H9 (cell line): ENCODE measurements around the gene FAM193B. TPM values are rescaled to one million over a fixed set of nuclear protein-coding genes. Genes with fewer than 3 reads are reported as not detected.

Experiments
- DNase-seq: peaks from one replicate; pipeline ENCODE4 v3.0.0-alpha.2; 2017
- H2AFZ ChIP-seq: one replicate; pipeline ENCODE4 v1.6.1; 2013; ENCODE audit warnings: mild to moderate bottlenecking, low read length, control low read depth, moderate library complexity
- H2AK5ac ChIP-seq: 2 replicates; pipeline ENCODE4 v1.6.1; 2013; ENCODE audit warnings: low read length, control low read depth, mixed read lengths; ENCODE audit not compliant: insufficient read length
- H2BK120ac ChIP-seq: one replicate; pipeline ENCODE4 v1.6.1; 2013; ENCODE audit warnings: low read depth, mild to moderate bottlenecking, low read length, control low read depth, inconsistent platforms; ENCODE audit not compliant: poor library complexity, severe bottlenecking
- H2BK12ac ChIP-seq: 2 replicates; pipeline ENCODE4 v1.6.1; 2013; ENCODE audit warnings: low read length, control low read depth, mixed read lengths, low read depth; ENCODE audit not compliant: insufficient read length
- H2BK15ac ChIP-seq: 2 replicates; pipeline ENCODE4 v1.6.1; 2013; ENCODE audit warnings: low read depth, low read length, control low read depth
- H2BK20ac ChIP-seq: one replicate; pipeline ENCODE4 v1.6.1; 2013; ENCODE audit warnings: low read depth, mild to moderate bottlenecking, low read length, control low read depth, inconsistent platforms; ENCODE audit not compliant: poor library complexity, severe bottlenecking
- H2BK5ac ChIP-seq: 2 replicates; pipeline ENCODE4 v1.6.1; 2013; ENCODE audit warnings: low read length, control low read depth, mixed read lengths; ENCODE audit not compliant: insufficient read length
- H3K14ac ChIP-seq: 2 replicates; pipeline ENCODE4 v1.6.1; 2013; ENCODE audit warnings: low read length, control low read depth; ENCODE audit not compliant: insufficient read depth
- H3K18ac ChIP-seq: 2 replicates; pipeline ENCODE4 v1.6.1; 2013; ENCODE audit warnings: low read depth, mild to moderate bottlenecking, mixed read lengths, low read length, control low read depth; ENCODE audit not compliant: insufficient read length
- H3K23ac ChIP-seq: 2 replicates; pipeline ENCODE4 v1.6.1; 2013; ENCODE audit warnings: low read length, control low read depth, mixed read lengths, low read depth; ENCODE audit not compliant: insufficient read length
- H3K23me2 ChIP-seq: 2 replicates; pipeline ENCODE4 v1.6.1; 2013; ENCODE audit warnings: low read depth, mild to moderate bottlenecking, mixed read lengths, low read length, control low read depth; ENCODE audit not compliant: insufficient read length, poor library complexity, severe bottlenecking
- H3K27ac ChIP-seq: 2 replicates; pipeline ENCODE4 v1.5.1; 2013; ENCODE audit warnings: low read length, control low read depth, mixed read lengths, low read depth; ENCODE audit not compliant: insufficient read length
- H3K27me3 ChIP-seq: 2 replicates; pipeline ENCODE4 v1.6.1; 2013; ENCODE audit warnings: low read length, control low read depth, inconsistent platforms; ENCODE audit not compliant: insufficient read depth
- H3K4ac ChIP-seq: 2 replicates; pipeline ENCODE4 v1.6.1; 2013; ENCODE audit warnings: low read depth, mild to moderate bottlenecking, control low read depth, inconsistent platforms, low read length, moderate library complexity
- H3K4me1 ChIP-seq: 2 replicates; pipeline ENCODE4 v1.6.1; 2013; ENCODE audit warnings: low read length, control low read depth, inconsistent platforms; ENCODE audit not compliant: insufficient read depth
- H3K4me2 ChIP-seq: 2 replicates; pipeline ENCODE4 v1.6.1; 2013; ENCODE audit warnings: low read length, control low read depth, mixed read lengths; ENCODE audit not compliant: insufficient read length, insufficient read depth
- H3K56ac ChIP-seq: 2 replicates; pipeline ENCODE4 v1.6.1; 2013; ENCODE audit warnings: low read depth, mild to moderate bottlenecking, mixed read lengths, low read length, control low read depth; ENCODE audit not compliant: insufficient read length
- H3K79me1 ChIP-seq: 2 replicates; pipeline ENCODE4 v1.6.1; 2013; ENCODE audit warnings: low read depth, mild to moderate bottlenecking, moderate library complexity, low read length, control low read depth, inconsistent platforms; ENCODE audit not compliant: insufficient read depth, poor library complexity, severe bottlenecking
- H3K79me2 ChIP-seq: 2 replicates; pipeline ENCODE4 v1.6.1; 2013; ENCODE audit warnings: low read length, control low read depth, inconsistent platforms; ENCODE audit not compliant: insufficient read depth
- H3K9ac ChIP-seq: 2 replicates; pipeline ENCODE4 v1.6.1; 2013; ENCODE audit warnings: low read length, control low read depth, mixed read lengths; ENCODE audit not compliant: insufficient read length; ENCODE audit errors: extremely low read depth
- H3K9me3 ChIP-seq: one replicate; pipeline ENCODE4 v1.6.1; 2013; ENCODE audit warnings: low read depth, low read length, inconsistent platforms; ENCODE audit not compliant: control insufficient read depth
- H3T11ph ChIP-seq: one replicate; pipeline ENCODE4 v1.6.1; 2013; ENCODE audit warnings: mild to moderate bottlenecking, low read length, control low read depth, inconsistent platforms
- H4K20me1 ChIP-seq: one replicate; pipeline ENCODE4 v1.6.1; 2013; ENCODE audit not compliant: control insufficient read depth, insufficient read length, insufficient read depth
- H4K5ac ChIP-seq: 2 replicates; pipeline ENCODE4 v1.6.1; 2013; ENCODE audit warnings: low read depth, mild to moderate bottlenecking, mixed read lengths, low read length, control low read depth; ENCODE audit not compliant: insufficient read length
- H4K8ac ChIP-seq: replicated peaks from 2 replicates; pipeline ENCODE4 v1.6.1; 2013; ENCODE audit warnings: low read length, control low read depth, mixed read lengths, low read depth; ENCODE audit not compliant: insufficient read length
- H4K91ac ChIP-seq: 2 replicates; pipeline ENCODE4 v1.6.1; 2013; ENCODE audit warnings: low read depth, mild to moderate bottlenecking, moderate library complexity, mixed read lengths, low read length, control low read depth; ENCODE audit not compliant: insufficient read length
- H3K27ac Mint-ChIP-seq, 3 experiments: 2 replicates in 2 of 3; 3 replicates in 1 of 3; pipeline ENCODE4 v1.8.0; 2020 to 2021; ENCODE audit warnings: mixed read lengths in 3 of 3, mild to moderate bottlenecking in 1 of 3, moderate library complexity in 1 of 3
- H3K27me3 Mint-ChIP-seq: 2 replicates; pipeline ENCODE4 v1.8.0; 2021; ENCODE audit warnings: low read depth, mild to moderate bottlenecking, moderate library complexity, mixed read lengths
- H3K36me3 Mint-ChIP-seq, 3 experiments: 2 replicates in 2 of 3; 3 replicates in 1 of 3; pipeline ENCODE4 v1.8.0; 2020 to 2021; ENCODE audit warnings: low read depth in 3 of 3, mixed read lengths in 3 of 3; ENCODE audit not compliant: insufficient read depth in 1 of 3
- H3K4me1 Mint-ChIP-seq, 2 experiments: 2 replicates each; pipeline ENCODE4 v1.8.0; 2020; ENCODE audit warnings: mixed read lengths in 2 of 2
- H3K4me3 Mint-ChIP-seq, 2 experiments: 2 replicates in 1 of 2; 3 replicates in 1 of 2; pipeline ENCODE4 v1.8.0; 2020 to 2021; ENCODE audit warnings: mild to moderate bottlenecking in 2 of 2, mixed read lengths in 2 of 2, moderate library complexity in 1 of 2
- H3K9me3 Mint-ChIP-seq, 2 experiments: 2 replicates in 1 of 2; 3 replicates in 1 of 2; pipeline ENCODE4 v1.8.0; 2020; ENCODE audit warnings: mild to moderate bottlenecking in 2 of 2, mixed read lengths in 2 of 2, moderate library complexity in 1 of 2
- CTCF ChIP-seq: fragments of 200-600 bp; sonication (generic); conservative IDR thresholded peaks from 3 replicates; pipeline ENCODE4 v1.8.0; 2021; ENCODE audit warnings: antibody characterized with exemption, mild to moderate bottlenecking
- WGBS: extraction: QIAGEN DNeasy Blood & Tissue Kit; methylation state at CpG from one replicate; pipeline ENCODE4 v1.1.7; 2013; ENCODE audit warnings: missing lambda C conversion rate, low lambda C conversion rate, mixed read lengths; ENCODE audit not compliant: insufficient read length; ENCODE audit errors: extremely low coverage; 5-methylcytosine and 5-hydroxymethylcytosine counted together
- total RNA-seq: library from RNA; stranded (reverse); gene quantifications from 2 replicates; pipeline ENCODE4 v1.2.1, GENCODE V29; 2021

FAM193B gene
- total RNA-seq, 1 experiment from 2014 or later = 71.5 TPM

DNA sequence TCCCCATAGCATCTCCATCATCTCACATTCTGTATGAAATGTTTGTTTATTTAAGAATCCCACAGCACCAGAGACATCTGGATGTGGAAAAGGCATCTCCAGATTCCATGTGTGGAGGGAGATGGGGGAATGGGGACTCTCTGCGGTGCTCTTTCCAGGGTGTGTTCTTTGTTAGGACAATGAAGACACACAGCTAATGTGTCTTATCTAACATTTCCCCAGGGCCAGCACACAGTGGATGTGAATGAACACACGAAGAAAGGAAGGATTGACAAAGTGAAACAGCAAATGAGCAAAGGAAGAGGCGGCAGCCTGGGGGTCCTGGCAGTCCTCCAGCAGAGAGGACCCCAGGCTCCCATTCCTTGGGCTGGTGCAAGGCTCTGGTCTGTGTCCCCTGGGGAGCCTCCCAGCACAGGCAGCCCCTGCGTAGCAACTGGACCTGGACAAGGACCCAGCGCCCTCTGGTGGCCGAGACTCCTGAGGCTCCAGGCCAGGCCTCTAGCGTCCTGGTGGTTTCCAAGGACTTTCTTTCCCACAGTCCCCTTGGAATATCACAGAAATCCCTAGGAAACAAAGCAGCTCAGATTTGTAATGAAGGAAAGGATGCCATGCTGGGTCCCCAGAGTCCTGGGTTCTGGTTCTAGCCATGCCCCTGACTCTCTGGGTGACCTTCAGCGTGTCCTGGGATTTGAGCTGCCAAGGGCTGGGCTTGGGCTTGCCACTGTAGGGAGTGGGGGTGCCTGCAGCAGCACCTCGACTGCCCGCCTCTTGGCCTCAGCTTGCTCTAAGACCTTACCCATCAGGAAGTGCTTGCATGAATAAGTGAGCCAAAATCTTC, 53.5 kb downstream of the FAM193B start:
- H4K20me1 ChIP-seq = no peaks in the 10 kb centered on the region
- H2AFZ ChIP-seq = no peak overlapping the region
- no peak overlapping the region for H2AK5ac ChIP-seq
- no peaks in the 10 kb centered on the region for H3K79me1 ChIP-seq
- no peak overlapping the region for H4K5ac ChIP-seq
- Mint-ChIP-seq H3K27ac (no peak overlapping the region), H3K4me3 (no peak overlapping the region), H3K9me3 (no peaks in the 10 kb centered on the region), H3K27me3 (peaks cover 29% of the 10 kb centered on the region), H3K4me1 (peaks cover 26 to 36% of the 10 kb centered on the region in 2 experiments), H3K36me3 (peaks cover 0 to 4% (median 0%) of the 10 kb centered on the region in 3 experiments; a peak in 2 of 7 replicates)
- DNase-seq = peak; percentile 94
- TF ChIP-seq CTCF = peak; percentile 99
- no peak overlapping the region for H3K18ac ChIP-seq
- no peak overlapping the region for H3K23ac ChIP-seq
- no peak overlapping the region for H2BK15ac ChIP-seq
- H3K27me3 ChIP-seq = no peaks in the 10 kb centered on the region; the same call in 1 of the 2 replicates
- no peak overlapping the region for H2BK120ac ChIP-seq
- no peak overlapping the region for H3K14ac ChIP-seq
- H3K79me2 ChIP-seq = no peaks in the 10 kb centered on the region
- H2BK12ac ChIP-seq = no peak overlapping the region
- no peak overlapping the region for H4K91ac ChIP-seq
- WGBS = no CpG with 5 or more reads among the region's 10 CpGs
- H3K9ac ChIP-seq = no peak overlapping the region
- no peak overlapping the region for H3K4me2 ChIP-seq
- H3K9me3 ChIP-seq = no peaks in the 10 kb centered on the region
- no peak overlapping the region for H3K27ac ChIP-seq
- H3T11ph ChIP-seq = no peak overlapping the region
- H4K8ac ChIP-seq = no peak overlapping the region
- H3K23me2 ChIP-seq = peaks cover 4% of the 10 kb centered on the region
- peaks cover 2% of the 10 kb centered on the region; the same call in 1 of the 2 replicates for H3K4me1 ChIP-seq
- no peak overlapping the region for H3K4ac ChIP-seq
- no peak overlapping the region for H2BK20ac ChIP-seq
- H2BK5ac ChIP-seq = no peak overlapping the region
- no peak overlapping the region for H3K56ac ChIP-seq
